ENCODE data around the gene NCOA7. TPM values are rescaled to one million over a fixed set of nuclear protein-coding genes. Genes with fewer than 3 reads are reported as not detected.

Gene NCOA7
- total RNA-seq, 1 donor from 2014 or later: 33.4 TPM

GRCh38 chr6:125943528-125944433 is 153.0 kb downstream of the NCOA7 start:
- Mint-ChIP-seq H3K27ac (no peak overlapping the region), H3K36me3 (ENCODE audit: low read depth) (no peaks in the 10 kb centered on the region), H3K27me3 (peaks cover 6% of the 10 kb centered on the region), H3K9me3 (no peaks in the 10 kb centered on the region), H3K4me1 (no peaks in the 10 kb centered on the region), H3K4me3 (no peak overlapping the region)
- intact Hi-C loops (cut with micrococcal nuclease): no loop called here
- ChIA-PET CTCF (no interaction called here), POLR2A (no interaction called here)
- DNase-seq (no peak), ATAC-seq (ENCODE audit: low read depth) (no peak)
- TF ChIP-seq CTCF (IDR thresholded peaks at IDR 0.05): no peak

- intact Hi-C loops (cut with micrococcal nuclease): no loop called here
- Mint-ChIP-seq H3K9me3 (no peaks in the 10 kb centered on the region), H3K4me1 (no peaks in the 10 kb centered on the region), H3K4me3 (no peak overlapping the region), H3K27ac (no peak overlapping the region), H3K27me3 (peaks cover 6% of the 10 kb centered on the region), H3K36me3 (ENCODE audit: low read depth) (no peaks in the 10 kb centered on the region)
- ATAC-seq (ENCODE audit: low read depth) (no peak), DNase-seq (no peak)
- TF ChIP-seq CTCF (IDR thresholded peaks at IDR 0.05): no peak
- ChIA-PET CTCF (no interaction called here), POLR2A (no interaction called here)
Measured at GRCh38 chr6:125944434-125944816, 153.7 kb downstream of the NCOA7 start.

- no peak for TF ChIP-seq CTCF (IDR thresholded peaks at IDR 0.05)
- Mint-ChIP-seq H3K27me3 (peaks cover 6% of the 10 kb centered on the region), H3K27ac (no peak overlapping the region), H3K4me1 (no peaks in the 10 kb centered on the region), H3K9me3 (no peaks in the 10 kb centered on the region), H3K36me3 (ENCODE audit: low read depth) (no peaks in the 10 kb centered on the region), H3K4me3 (no peak overlapping the region)
- POLR2A ChIA-PET: no interaction called here
- intact Hi-C loops (cut with micrococcal nuclease): no loop called here
- DNase-seq: no peak
- CTCF ChIA-PET: interaction anchor here (1.0 kb wide), 1 partner anchor 11 kb away, joined by 3 read pairs; the partner anchor contains the start of gene HINT3
- no peak for ATAC-seq (ENCODE audit: low read depth)
Measured at GRCh38 chr6:125944896-125945295, 154.1 kb downstream of the NCOA7 start.

GRCh38 chr6:125945378-125946141 is 154.8 kb downstream of the NCOA7 start:
- no peaks in the 10 kb centered on the region for H3K36me3 Mint-ChIP-seq (ENCODE audit: low read depth)
- ATAC-seq (ENCODE audit: low read depth): no peak
- no peaks in the 10 kb centered on the region for H3K4me1 Mint-ChIP-seq
- H3K4me3 Mint-ChIP-seq: no peak overlapping the region
- CTCF ChIA-PET: interaction anchor here (1.0 kb wide), 1 partner anchor 11 kb away, joined by 3 read pairs; the partner anchor contains the start of gene HINT3
- H3K27me3 Mint-ChIP-seq: peaks cover 4% of the 10 kb centered on the region
- no peak overlapping the region for H3K27ac Mint-ChIP-seq
- H3K9me3 Mint-ChIP-seq: no peaks in the 10 kb centered on the region
- POLR2A ChIA-PET: no interaction called here
- TF ChIP-seq CTCF (IDR thresholded peaks at IDR 0.05): no peak
- intact Hi-C loops (cut with micrococcal nuclease): no loop called here
- DNase-seq: no peak

GRCh38 chr6:125947615-125948014 is 156.9 kb downstream of the NCOA7 start:
- DNase-seq: no peak
- Mint-ChIP-seq H3K36me3 (ENCODE audit: low read depth) (no peaks in the 10 kb centered on the region), H3K4me1 (no peaks in the 10 kb centered on the region), H3K9me3 (no peaks in the 10 kb centered on the region), H3K27ac (no peak overlapping the region), H3K4me3 (no peak overlapping the region), H3K27me3 (peaks cover 6% of the 10 kb centered on the region)
- no peak for TF ChIP-seq CTCF (IDR thresholded peaks at IDR 0.05)
- ChIA-PET CTCF (interaction anchor here (1.6 kb wide), 1 partner anchor 9 kb away, joined by 11 read pairs; the partner anchor contains the start of gene HINT3), POLR2A (no interaction called here)
- ATAC-seq (ENCODE audit: low read depth): no peak
- intact Hi-C loops (cut with micrococcal nuclease): no loop called here

Measured in activated B cell treated with CpG ODN at 0.5 μM for 24 hours (primary cell).